Measurements from ENCODE around the gene IMPG1.
"Not testable (repeated sequence)": the region's sequence is repeated elsewhere in the genome, so short reads cannot be mapped to it uniquely, and the experiment has no call there.

Gene IMPG1

DNA sequence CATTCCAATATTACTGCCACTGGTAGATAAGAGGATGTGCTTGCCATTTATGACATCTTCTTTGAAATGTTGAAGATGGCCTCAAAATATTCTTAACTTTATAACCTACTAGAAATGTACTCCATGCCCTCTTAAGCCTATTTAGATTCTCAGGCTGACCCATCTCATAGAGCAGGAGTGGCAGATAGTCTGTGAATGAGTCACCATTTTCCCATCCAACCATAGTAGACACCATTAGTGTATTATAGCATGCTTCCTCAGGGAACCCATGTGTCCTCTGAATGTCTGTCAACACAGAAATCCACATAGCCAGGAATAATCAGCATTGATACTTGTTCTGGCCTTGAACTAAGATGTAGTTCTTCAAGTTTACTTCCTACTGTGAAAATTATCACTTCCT lies 150.2 kb downstream of the IMPG1 start:
- CTCF ChIA-PET = interaction anchor here (1.7 kb wide), 1 partner anchor 8 kb away, joined by 4 read pairs; no protein-coding TSS in a partner anchor
- POLR2A ChIA-PET = no interaction called here
- no peak for DNase-seq (ENCODE audit: extremely low spot score)
- TF ChIP-seq, protein P1, sequence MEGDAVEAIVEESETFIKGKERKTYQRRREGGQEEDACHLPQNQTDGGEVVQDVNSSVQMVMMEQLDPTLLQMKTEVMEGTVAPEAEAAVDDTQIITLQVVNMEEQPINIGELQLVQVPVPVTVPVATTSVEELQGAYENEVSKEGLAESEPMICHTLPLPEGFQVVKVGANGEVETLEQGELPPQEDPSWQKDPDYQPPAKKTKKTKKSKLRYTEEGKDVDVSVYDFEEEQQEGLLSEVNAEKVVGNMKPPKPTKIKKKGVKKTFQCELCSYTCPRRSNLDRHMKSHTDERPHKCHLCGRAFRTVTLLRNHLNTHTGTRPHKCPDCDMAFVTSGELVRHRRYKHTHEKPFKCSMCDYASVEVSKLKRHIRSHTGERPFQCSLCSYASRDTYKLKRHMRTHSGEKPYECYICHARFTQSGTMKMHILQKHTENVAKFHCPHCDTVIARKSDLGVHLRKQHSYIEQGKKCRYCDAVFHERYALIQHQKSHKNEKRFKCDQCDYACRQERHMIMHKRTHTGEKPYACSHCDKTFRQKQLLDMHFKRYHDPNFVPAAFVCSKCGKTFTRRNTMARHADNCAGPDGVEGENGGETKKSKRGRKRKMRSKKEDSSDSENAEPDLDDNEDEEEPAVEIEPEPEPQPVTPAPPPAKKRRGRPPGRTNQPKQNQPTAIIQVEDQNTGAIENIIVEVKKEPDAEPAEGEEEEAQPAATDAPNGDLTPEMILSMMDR (IDR thresholded peaks at IDR 0.05; ENCODE audit: control extremely low read depth, extremely low read depth, low read depth, missing control alignments) = no peak

DNA sequence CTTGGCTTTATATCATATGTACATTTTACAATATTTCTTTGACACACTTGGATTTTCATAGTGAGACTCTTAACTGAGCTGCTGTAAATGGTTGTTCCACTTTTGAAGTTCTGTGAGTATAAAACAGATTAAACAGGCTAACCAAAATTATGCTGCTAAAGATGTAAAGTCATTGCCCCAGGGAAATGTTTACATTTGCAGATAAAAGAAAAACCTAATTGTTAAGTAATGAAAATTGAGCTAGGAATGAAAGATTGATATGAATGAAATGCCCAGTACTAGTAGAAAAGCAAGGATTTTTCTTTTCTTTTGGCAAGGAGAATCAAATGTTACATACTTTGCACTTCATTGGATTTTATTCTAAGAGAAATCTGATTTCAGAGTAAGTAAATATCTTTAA lies 159.4 kb downstream of the IMPG1 start:
- CTCF ChIA-PET = interaction anchor here (4.5 to 9.0 kb wide), 2 partner anchors 19 to 20 kb away, joined by 22 to 56 read pairs; no protein-coding TSS in a partner anchor
- POLR2A ChIA-PET = no interaction called here
- no peak for DNase-seq (ENCODE audit: extremely low spot score)
- TF ChIP-seq, protein P1 (IDR thresholded peaks at IDR 0.05; ENCODE audit: control extremely low read depth, extremely low read depth, low read depth, missing control alignments) = no peak

- ChIA-PET POLR2A (no interaction called here), CTCF (interaction anchor here (2.0 kb wide), 1 partner anchor 14 kb away, joined by 15 read pairs; no protein-coding TSS in a partner anchor)
- no peak for DNase-seq (ENCODE audit: extremely low spot score)
- TF ChIP-seq, protein P1 (IDR thresholded peaks at IDR 0.05; ENCODE audit: control extremely low read depth, extremely low read depth, low read depth, missing control alignments) = no peak
Measured at GRCh38 chr6:75907444-75907843, 165.0 kb downstream of the IMPG1 start.

DNA sequence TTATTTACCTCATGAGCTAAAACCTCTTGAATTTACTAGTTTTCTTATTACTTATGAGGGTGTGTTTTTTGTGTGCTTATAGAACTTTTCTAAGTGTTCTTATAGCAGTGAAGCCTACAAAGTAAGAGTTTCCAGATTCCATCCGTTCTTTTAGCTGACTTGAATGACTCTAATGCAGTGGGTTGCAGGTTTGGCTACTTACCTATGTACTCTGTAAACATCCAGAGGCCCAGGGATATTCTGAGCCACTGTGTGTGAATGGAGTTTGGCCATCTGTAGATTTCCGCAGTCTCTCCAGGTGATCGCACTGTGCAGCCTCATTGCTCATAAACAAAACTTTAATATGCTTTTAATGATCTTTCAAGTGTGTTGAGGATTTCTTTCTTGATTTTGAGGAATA lies 165.6 kb downstream of the IMPG1 start:
- TF ChIP-seq, protein P1 (IDR thresholded peaks at IDR 0.05; ENCODE audit: control extremely low read depth, extremely low read depth, low read depth, missing control alignments) = no peak
- ChIA-PET POLR2A (no interaction called here), CTCF (interaction anchor here (2.0 kb wide), 1 partner anchor 14 kb away, joined by 15 read pairs; no protein-coding TSS in a partner anchor)
- DNase-seq (ENCODE audit: extremely low spot score) = no peak

GRCh38 chr6:75905129-75905528 lies 167.3 kb downstream of the IMPG1 start:
- CTCF ChIA-PET = interaction anchor here (1.3 kb wide), 1 partner anchor 9 kb away, joined by 3 read pairs; no protein-coding TSS in a partner anchor
- DNase-seq (ENCODE audit: extremely low spot score); POLR2A ChIA-PET: not testable (repeated sequence)

DNA sequence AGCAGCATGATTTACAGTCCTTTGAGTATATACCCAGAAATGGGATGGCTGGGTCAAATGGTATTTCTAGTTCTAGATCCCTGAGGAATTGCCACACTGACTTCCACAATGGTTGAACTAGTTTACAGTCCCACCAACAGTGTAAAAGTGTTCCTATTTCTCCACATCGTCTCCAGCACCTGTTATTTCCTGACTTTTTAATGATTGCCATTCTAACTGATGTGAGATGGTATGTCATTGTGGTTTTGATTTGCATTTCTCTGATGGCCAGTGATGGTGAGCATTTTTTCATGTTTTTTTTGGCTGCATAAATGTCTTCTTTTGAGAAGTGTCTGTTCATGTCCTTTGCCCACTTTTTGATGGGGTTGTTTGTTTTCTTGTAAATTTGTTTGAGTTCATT lies 172.2 kb downstream of the IMPG1 start:
- POLR2A ChIA-PET; CTCF ChIA-PET; DNase-seq (ENCODE audit: extremely low spot score): not testable (repeated sequence)

- TF ChIP-seq, protein P1 (IDR thresholded peaks at IDR 0.05; ENCODE audit: control extremely low read depth, extremely low read depth, low read depth, missing control alignments) = no peak
- ChIA-PET POLR2A (no interaction called here), CTCF (interaction anchor here (1.3 to 8.2 kb wide), 3 partner anchors 9 to 35 kb away, joined by 3 to 193 read pairs (median 3); no protein-coding TSS in a partner anchor)
- no peak for DNase-seq (ENCODE audit: extremely low spot score)
Measured at GRCh38 chr6:75896526-75896925, 175.9 kb downstream of the IMPG1 start.

DNA sequence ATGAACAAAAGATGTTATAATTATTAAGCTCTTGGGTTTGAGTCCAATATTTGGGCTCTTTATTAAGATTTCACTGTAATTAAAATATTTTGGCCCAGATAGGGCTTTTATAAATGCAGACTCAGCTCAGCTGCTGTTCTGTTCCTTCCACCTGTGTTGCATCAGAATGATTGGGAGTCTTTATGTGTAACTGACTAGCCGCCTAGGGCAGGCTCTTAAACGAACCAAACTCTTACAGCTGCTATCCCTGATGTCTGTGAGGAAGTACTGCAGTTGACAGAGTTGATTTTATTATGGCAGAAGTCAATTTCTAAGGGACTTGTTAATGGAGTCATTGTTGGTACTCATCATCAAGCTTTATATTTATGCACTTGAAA lies 178.7 kb downstream of the IMPG1 start:
- TF ChIP-seq, protein P1 (IDR thresholded peaks at IDR 0.05; ENCODE audit: control extremely low read depth, extremely low read depth, low read depth, missing control alignments) = no peak
- CTCF ChIA-PET = interaction anchor here (0.7 to 8.2 kb wide), 32 partner anchors 13 to 1573 kb away, joined by 3 to 193 read pairs (median 5); partner anchors contain the start of gene HTR1B
- POLR2A ChIA-PET = no interaction called here
- DNase-seq (ENCODE audit: extremely low spot score) = no peak

Data from GM10248 (cell line).